T-helper 1 cell (primary cell): ENCODE data around the gene IL20RA.
"Not testable (repeated sequence)": the region's sequence is repeated elsewhere in the genome, so short reads cannot be mapped to it uniquely, and the experiment has no call there.

Source experiments
- DNase-seq, 5 donors: peaks; one replicate each; pipeline ENCODE4 v3.0.0-alpha.2; 2012 to 2020
- total RNA-seq, 4 donors: gene quantifications; one replicate each; lab custom pipeline; 2026; lab: John Stamatoyannopoulos, UW

Gene IL20RA
- total RNA-seq = 0 reads per million in 4 donors

DNA sequence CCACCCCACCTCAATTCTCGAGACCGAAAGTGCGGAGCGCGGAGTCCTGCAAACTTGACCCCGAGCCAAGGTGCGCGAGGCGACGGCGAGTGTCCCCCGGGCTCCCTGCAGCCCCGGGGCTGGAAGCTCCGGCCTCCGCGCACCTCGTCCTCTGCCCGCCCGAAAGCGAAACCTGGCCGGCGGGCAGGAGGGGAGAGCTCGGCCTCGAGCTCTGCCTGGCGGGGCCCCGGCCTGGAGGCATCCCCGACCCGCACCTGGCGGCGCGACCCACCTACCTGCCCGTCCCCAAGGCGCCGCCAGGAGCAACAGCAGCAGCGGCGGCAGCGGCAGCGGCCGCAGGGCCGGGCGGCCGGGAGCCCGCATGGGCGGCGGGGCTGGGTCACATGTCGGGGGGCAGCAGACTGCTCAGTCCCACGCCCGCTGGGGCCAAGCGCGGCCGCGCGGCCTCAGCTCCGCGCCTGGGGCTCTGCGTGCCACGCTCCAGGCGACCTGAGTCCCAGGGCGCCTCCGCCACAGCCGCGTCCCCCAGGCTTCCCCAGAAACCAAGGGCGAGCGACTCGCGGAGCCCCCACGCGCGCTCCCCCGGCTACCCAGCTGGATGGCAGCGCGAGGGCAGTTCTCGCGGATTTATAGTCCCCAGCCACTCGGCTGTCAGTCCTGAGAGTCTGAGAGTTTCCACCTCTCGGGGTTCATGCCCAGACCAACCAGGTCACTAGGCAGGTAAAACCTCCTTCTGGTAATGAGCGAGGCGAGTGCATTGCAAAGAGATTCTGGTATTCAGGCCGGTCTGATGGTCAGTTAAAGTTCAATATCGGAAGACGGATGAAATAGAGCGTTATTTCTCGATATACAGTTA lies at the start of gene IL20RA:
TSS of gene IL20RA (minus strand) at position 600 of the 856 bp plus-strand sequence. CDS start at position 363, 237 bp downstream.
- DNase-seq = peak in 1 of 5 donors; percentile 6

DNA sequence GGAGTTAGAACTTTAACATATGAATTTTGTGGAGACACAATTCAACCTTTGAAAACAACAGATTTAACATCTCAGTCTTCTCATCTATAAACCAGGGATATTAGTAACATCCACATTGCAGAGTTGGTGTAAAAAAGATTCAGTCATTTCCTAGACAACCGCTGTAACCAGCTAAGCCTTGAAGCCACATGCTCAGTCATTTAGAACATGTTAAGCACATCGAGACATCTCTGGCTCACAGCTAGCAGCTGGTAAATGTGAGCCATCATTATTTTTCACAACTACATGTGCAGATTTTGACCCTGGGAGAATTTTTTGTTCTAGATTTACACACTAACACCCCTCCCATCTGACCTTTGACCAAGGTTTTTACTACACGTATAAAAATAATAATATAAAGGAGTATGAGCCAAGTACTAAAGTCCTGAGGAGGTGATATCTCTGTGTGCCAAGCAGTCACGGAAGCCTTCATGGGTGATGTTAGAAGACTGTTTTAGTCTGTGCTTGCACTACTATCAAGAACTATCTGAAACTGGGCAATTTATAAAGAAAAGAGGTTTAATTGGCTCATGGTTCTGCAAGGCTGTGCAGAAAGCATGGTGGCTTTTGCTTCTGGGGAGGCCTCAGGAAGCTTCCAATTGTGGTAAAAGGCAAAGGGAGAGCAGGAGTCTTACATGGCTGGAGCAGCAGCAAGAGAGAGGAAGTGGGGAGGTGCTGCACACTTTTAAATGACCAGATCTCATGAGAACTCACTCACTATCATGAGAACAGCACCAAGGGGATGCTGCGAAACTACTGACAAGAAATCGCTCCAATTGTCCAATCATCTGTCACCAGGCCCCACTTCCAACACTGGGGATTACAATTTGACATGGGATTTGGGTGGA lies 48.7 kb upstream of the IL20RA start:
- DNase-seq = peak in 1 of 5 donors; percentile 19

DNA sequence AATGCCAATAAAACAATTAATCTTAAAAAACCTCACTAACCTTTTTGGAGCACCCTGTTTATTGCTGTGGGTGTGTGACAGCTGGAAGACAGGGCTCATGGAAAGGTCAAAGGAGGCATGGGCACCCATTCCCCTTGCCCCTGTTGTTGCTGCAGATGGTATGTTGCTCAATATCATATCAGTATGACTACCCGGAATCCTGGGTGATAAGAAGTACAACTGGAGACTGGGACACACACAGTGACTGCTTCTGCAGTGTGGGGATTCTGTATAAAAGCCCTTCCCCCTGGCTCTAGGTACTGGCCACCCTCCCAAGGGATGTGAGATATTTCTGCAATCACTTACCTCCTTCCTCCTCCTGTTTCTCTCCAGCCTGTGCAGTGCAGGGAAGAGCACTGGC lies 47.3 kb upstream of the IL20RA start:
- no peak for DNase-seq

DNA sequence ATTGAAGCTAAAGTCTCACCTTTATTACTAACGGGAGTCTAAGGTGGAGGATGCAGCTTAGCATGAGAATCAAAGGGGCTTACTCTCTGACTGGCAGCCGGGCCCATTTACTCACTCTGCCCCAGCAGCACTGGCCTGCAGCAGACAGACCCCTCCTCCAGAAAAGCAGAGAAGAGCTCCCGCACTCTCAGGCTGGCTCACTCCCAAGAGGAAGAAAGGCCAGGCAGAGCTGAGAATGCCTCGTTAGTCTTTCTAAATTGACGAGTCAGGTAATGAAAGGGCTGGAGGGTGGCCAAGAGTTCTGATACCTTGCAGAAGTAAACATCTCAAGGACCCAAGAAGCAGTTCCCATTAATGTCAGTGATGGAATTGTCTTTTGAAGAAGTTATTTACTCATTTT lies 44.5 kb upstream of the IL20RA start:
- DNase-seq = no peak

- DNase-seq = peak in 1 of 5 donors; percentile 28
Observed at GRCh38 chr6:137087902-137088301, 43.1 kb upstream of the IL20RA start.

DNA sequence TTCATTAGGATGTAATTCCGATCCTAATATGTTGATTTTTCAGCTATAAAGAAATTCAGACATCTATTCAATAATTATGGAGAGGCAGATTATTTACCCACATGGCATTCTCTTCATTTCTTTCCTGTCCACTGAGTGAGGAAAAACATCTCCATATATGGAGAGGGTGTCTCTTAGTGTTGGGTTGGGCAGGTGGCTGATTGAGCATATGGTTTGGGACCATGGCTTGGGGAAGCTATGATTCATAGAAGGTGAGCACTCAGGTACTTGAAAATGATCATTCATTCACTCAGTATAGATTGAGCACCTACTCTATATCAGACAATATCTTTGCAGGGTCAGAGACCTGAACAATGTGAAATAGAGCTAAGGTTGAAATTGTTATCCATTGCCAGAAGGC lies 41.3 kb upstream of the IL20RA start:
- DNase-seq = no peak

- DNase-seq = no peak
Observed at GRCh38 chr6:137084865-137085617, 40.3 kb upstream of the IL20RA start.

DNA sequence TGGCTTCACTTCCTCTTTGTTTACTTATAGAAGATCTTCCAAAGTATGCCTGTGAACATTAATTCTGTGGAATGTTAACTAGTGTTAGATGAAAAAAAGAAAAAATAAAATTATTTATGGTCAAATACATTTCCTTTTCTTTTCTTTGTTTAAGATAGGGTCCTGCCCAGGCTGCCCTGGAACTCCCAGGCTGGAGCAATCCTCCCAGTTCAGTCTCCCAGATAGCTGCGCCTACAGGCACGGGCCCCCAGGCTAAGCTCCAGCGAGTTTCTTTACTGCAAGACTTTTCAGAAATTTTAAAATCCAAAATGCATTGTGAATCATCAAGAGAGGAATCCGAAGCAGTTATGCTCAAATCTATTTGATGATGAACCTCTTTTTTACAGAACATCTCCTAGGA lies 39.3 kb upstream of the IL20RA start:
- no peak for DNase-seq

GRCh38 chr6:137081997-137082396 lies 37.2 kb upstream of the IL20RA start:
- DNase-seq = no peak

DNA sequence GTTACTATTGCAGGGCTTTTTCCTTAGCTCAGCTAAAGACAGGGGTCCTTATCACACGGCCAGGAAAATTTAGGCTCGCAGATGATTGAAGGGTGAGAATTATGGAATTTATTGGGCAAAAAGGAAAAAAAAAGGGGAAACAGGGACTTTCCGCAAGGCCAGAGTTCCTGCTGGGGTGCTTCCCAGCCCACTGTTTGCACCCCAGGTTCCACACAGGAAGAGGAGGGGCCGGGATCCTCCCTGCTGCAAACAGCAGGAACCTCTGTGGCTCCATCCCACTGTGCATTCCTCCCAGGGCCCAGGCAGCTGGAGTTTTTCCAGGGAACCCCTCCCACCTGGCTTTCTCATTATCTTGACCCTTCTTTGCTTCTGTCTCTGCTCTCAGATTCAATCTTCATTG lies 35.9 kb upstream of the IL20RA start:
- DNase-seq = no peak

- peak in 4 of 5 donors; percentile 16 to 50 (median 34) for DNase-seq
Observed at GRCh38 chr6:137076277-137077068, 31.7 kb upstream of the IL20RA start.

DNA sequence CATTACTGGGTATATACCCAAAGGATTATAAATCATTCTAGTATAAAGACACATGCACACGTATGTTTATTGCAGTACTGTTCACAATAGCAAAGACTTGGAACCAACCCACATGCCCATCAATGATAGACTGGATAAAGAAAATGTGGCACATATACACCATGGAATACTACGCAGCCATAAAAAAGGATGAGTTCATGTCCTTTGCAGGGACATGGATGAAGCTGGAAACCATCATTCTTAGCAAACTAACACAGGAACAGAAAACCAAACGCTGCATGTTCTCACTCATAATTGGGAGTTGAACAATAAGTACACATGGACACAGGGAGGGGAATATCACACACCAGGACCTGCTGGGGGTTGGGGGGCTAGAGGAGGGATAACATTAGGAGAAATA lies 31.0 kb upstream of the IL20RA start:
- DNase-seq = not testable (repeated sequence)

DNA sequence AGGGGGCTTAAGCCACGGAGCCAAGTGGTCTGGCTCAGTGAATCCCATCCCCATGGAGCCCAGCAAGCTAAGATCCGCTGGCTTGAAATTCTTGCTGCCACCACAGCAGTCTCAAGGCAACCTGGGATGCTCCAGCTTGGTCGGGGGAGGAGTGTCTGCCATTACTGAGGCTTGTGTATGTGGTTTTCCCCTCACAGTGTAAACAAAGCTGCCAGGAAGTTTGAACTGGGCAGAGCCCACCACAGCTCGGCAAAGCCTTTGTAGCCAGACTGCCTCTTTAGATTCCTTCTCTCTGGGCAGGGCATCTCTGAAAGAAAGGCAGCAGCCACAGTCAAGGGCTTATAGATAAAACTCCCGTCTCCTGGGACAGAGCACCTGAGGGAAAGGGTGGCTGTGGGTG lies 25.5 kb upstream of the IL20RA start:
- DNase-seq = no peak

- no peak for DNase-seq
Observed at GRCh38 chr6:137067399-137067798, 22.6 kb upstream of the IL20RA start.

- no peak for DNase-seq
Observed at GRCh38 chr6:137058037-137058436, 13.3 kb upstream of the IL20RA start.

- no peak for DNase-seq
Observed at GRCh38 chr6:137056121-137056880, 11.5 kb upstream of the IL20RA start.

DNA sequence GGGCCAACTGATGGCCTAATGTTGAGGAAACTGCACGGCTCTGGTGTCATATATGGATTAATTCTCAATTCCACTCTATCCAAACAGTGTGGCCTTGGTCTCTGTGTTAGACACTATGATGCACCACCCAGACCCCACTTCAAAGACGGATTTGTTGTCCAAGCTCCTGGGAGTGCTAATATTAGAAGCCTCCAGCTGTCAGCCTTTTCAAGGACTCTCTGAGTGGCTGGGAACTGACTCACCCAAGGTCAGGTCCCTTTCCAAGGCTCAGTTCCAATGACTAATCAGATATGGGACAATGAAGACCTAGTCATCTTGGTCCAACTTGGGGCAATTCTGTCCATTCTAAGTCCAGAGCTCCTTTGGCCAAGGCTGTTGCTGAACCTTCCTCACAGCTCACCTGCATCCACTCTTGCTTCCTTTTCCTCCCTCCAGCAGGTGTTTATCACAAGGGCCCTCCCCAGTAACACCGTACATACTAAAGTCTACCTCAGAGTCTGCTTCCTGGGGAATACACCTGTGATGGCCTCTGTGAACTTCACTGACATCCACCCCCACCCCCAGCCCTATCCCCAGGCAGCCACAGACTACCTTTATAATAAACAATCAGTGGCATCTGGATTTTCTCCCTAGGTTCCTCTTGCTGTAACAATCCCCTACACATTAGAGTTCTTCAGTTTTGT lies 7.2 kb upstream of the IL20RA start:
- no peak for DNase-seq

DNA sequence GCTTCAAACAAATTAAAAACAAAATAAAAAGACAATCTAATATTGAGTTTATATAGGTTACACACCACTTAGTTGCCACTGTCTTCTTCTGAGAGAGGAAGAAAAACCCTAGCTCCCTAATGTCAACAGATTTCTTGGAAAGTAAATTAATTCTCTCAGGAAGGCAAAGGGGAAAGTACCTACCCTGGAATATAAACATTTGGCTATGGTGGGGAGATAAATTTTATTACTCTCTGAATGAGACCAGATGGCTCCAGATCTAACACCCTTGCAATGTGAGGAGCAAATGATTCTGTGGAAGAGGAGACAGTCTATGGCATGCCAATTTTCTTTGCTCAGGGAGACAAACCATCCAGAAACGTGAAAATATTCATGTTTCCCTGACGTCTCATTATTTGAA lies 4.3 kb upstream of the IL20RA start:
- no peak for DNase-seq

- no peak for DNase-seq
Observed at GRCh38 chr6:137046871-137047412, 2.2 kb upstream of the IL20RA start.

DNA sequence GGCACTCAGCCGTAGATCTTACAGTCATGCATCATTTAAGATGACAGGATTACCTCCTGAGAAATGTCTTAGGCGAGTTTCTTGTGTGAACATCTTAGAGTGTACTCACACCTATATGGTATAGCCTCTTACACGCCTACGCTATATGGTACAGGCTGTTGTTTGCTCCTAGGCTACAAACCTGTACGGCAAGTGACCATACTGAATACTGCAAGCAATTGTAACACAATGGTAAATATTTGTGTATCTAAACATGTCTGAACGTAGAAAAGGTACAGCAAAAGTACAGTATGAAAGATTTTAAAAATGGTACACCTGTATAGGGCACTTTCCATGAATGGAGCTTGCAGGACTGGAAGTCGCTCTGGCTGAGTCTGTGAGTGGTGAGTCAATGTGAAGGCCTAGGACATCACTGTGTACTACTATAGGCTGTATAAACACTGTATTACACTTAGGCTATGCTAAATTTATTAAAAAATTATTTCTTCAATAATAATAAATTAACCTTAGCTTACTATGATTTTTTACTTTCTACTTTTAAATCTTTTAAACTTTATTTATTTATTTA lies 541 bp upstream of the IL20RA start:
- DNase-seq = no peak
